SKM-1 (cell line): Measurements from ENCODE around the gene RP9.
A peak's percentile ranks its signal among the peaks of the same experiment; 100 is the strongest.

Experiments used
- DNase-seq: peaks from one replicate; lab custom pipeline; 2025; ENCODE audit not compliant: unreplicated experiment; lab: John Stamatoyannopoulos, UW

RP9 gene

DNA sequence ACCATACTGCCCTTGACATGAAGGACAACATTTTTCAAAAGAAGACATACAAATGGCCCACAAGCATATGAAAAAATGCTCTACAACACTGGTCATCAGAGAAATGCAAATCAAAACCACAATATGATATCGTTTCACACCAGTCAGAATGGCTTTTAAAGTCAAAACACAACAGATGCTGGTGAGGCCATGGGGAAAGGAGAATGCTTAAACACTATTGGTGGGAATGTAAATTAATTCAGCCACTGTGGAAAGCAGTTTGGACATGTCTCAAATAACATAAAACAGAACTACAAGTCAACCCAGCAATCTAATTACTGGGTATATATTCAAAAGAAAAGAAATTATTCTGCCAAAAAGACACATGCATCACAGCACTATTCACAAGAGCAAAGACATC, 42.4 kb downstream of the RP9 start:
- no peak for DNase-seq

DNA sequence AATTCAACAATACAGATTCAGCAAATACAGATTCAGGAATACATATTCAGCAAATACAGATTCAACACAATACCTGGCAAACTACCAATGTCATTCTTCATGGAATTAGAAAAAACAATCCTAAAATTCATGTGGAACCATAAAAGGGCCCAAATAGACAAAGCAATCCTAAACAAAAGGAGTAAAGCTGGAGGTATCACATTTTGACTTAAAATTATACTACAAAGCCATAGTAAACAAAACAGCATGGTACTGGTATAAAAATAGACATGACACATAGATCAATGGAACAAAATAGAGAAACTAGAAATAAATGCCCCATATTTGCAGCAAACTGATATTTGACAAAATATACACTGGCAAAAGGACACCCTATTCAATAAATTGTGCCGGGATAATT, 43.2 kb downstream of the RP9 start:
- no peak for DNase-seq

DNA sequence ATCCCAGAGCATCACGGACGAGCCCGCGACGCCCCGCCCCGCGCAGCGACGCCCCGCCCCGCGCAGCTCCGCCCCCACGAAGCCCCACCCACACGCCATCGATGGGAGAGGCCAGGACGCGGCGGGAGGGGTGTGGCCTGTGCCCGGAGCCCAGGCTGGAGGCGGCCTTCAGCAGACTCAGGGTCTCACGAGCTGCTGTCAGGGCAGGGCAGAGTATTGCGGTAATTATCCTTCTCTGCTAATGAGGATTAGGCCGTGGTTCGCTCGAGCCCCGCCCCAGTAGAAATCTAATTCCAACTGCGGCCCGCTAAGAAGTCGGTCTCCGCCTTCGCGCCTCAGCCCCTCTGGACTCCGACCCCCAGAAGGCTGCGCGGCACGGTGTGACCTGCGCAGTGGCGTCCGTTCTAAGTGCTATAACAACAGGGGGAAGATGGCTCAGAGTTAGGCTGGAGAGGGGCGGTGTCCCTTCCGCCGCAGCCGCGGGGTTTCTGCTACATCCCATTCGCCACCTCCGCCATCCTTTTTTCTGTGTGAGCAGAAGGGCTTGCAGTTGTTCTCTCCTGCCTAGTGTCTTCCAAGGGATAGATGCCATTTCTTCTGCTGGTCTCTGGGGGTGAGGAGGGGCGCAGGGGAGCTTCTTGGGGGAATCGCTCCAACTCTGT, 46.3 kb downstream of the RP9 start:
- DNase-seq, result peak; percentile 80

DNA sequence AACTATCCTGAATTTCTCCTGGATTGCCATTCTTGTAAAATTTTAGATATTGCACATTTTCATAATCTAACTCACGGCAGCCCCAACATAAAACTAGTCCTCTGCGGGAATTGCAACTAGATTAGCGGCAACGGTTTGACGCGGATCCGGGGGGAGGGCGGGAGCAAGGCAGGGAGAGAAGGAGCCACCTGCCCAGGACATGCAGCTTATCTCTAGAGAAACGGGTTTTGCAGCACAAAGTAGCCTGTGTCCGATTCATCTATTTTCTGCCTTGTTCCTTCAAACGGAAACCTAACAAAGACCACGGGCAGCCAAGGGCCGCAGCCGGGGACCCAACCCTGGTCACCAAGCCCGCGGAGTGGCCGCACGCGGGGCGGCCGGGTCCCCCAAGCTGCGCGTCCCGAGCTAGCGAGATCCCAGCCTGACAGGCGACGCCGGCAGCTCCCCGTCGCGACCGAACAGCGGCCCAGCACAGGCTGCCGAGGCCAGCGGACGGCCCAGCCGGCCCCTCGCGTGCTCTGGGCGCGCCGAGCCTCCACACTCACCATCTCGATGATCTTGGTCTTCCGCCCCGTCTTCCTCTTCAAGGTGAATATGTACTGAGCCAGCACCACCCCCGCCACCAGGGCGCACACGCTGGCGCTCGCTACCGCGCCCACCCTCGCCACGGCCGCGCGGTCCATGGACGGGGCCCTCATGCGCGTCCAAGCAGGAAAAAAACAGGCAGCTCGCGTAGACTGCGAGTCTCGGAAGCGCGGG, 47.0 kb downstream of the RP9 start, which contains the start of gene NT5C3A:
TSS of gene NT5C3A (minus strand) at position 754 of the 759 bp plus-strand sequence. CDS start at position 683, 71 bp downstream.
- DNase-seq, result no peak

DNA sequence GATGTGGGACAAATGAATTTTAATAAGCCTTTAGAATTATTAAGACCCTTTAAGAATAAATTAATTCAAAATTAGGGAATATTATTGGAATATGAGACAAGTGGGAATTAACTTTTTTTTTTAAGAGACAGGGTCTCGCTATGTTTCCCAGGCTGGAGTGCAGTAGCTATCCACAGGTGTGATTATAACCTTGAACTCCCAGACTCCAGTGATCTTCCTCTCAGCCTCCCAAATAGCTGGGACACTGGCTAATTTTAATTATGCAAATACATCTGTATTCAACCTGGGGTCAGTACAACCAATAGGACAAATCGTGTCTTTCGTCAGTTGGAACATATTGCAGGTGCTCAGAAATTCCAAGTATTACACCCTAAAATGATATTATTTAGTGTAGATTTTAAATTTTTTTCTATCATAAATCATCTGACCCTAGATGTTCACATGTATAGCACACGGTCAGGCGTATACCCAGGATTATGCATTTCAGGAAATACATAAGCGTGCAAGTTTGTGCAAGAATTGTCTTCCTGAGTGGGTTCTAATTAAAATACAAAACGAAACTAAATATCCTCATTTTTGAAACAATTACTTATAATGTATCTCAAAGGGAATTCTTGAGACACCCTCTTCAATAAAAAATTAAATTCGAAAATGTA, 47.8 kb downstream of the RP9 start:
- DNase-seq, result no peak

DNA sequence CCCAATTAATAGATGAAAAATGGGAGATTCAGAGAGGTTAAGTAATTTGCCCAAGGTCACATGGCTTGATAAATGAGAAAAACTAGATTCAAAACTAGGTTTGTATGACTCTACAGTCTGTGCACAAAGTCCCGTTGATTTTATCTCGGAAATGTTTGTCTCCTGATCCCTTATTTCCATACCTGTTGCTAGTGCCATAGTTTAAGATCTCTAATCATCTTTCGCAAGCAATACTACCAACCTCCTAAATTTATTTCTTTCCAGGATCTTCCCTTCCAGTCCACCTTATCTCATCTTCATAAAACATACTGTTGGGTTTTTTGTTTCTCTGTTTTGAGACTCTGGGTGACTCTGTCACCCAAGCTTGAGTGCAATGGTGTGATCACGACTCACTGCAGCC, 49.6 kb downstream of the RP9 start:
- DNase-seq, result no peak

DNA sequence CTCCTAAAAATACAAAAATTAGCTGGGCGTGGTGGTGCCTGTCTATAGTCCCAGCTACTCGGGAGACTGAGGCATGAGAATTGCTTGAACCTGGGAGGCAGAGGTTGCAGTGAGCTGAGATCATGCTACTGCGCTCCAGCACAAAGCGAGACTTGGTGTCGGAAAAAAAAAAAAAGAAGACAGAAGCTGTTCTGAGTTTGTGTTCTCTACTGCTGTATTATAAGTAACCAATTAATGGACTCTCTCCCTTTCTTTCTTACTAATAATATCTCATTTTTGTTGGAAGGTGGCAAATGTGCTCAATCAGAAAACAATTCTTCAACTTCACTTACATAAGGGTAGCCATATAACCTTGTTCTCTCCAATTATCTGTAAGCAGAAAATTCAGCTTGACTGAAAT, 54.0 kb downstream of the RP9 start:
- DNase-seq, result no peak

DNA sequence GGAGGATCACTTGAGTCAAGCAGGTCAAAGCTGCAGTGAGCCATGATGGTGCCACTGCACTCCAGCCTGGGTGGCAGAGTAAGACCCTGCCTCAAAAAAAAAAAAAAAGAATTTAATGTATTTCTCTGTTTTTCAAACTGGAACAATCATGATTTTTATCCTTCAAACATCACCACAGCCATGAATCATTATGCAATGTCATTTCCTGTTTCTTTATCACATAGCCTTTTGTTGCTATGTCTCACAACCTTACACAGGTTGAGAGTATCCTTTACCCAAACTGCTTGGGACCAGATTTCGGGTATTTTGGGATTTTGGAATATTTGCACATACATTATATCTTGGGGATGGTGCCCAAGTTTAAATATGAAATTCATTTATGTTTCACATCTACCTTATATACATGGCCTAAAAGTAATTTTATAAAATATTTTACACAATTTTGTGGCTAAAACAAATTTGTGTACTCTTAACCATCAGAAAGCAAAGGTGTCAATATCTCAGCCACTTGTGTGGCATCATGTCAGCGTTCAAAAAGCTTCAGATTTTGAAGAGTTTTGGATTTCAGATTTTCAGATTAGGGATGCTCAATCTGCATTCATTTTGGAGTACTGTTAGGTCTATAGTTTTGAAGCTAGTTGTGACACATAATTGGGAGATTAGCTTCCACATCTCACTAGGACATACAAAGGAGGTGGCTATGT, 54.8 kb downstream of the RP9 start:
- DNase-seq, result no peak

DNA sequence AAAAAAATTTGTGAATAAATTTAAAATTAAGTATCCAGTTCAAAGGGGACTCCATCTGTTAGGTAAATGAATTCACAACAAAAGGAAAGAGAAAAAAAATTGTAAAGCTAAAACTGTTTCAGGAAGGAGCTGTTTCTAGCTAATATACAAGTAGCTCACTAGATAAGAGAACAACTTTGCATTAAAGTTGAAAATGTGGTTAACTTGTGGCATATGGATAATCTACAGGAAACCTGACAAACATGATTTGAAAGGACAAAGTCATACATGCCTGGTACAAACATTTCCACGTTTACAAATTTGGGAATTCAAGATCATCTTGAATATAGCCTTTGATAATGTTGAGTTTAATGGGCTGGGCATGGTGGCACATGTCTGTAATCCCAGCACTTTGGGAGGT, 55.5 kb downstream of the RP9 start:
- DNase-seq, result no peak

DNA sequence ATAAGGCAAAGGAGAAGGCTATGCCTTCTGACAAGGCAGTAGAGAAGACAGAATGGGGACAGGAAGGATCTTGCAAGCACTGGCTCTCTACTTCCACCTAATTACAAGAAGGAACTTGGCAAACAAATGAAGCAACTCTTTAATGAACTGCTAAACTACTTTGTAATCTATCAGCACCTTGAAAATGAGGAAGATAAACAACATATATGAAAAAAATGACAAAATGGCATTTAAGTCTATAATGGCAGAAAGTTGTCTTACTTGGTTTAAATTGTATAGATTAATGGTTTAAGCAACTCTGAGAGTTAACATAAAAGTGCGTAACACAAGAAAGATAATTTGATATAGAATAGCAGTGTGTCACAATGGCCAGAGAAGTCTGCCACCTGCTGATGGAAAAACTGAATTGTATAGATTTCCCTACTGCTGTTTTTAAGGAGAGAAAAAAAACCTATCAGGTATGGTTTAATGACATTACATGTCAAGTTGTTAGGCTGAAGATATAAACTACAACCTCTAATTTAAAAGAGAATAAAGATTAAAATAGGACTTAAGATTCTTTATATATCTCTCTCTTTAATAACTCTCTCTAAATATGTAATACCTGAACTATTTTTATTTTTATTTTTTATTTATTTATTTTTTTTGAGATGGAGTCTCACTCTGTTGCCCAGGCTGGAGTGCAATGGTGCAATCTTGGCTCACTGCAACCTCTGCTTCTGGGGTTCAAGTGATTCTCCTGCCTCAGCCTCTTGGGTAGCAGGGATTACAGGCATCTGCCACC, 58.5 kb downstream of the RP9 start:
- peak; percentile 88 for DNase-seq

DNA sequence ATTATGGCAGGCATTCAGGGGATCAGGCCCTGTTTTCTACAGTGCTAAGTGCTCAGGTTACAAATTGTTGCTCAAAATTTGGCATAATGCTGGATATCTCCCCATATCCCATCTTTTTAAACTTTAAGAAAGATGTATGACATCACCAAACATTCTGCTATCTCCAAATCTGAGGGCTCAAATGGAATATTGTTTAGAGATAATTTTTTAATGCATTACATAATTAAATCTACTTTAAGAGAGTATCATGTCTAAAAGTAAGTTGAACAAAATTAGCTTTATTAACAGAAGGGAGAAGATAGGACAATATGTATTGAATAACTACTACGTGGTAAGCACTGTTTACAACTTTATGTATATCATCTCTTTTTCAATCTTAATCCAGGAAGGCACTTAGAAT, 60.5 kb downstream of the RP9 start:
- no peak for DNase-seq

DNA sequence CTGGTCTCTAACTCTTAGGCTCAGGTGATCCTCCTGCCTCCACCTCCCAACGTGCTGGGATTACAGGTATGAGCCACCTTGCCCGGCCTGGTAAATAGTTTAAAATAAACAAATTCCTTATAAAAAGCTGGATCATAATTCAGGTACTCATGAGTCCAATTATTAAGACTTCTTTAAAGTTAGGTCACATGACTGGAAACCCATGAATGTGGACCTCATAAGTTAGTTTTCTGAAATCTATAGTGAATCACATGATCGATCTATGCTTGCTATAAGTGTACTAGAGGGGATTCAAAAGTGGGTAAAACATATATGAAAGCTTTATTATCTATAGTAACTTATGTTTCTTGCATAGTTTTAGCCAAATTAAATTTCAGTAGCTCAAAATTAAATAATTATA, 60.9 kb downstream of the RP9 start:
- no peak for DNase-seq

DNA sequence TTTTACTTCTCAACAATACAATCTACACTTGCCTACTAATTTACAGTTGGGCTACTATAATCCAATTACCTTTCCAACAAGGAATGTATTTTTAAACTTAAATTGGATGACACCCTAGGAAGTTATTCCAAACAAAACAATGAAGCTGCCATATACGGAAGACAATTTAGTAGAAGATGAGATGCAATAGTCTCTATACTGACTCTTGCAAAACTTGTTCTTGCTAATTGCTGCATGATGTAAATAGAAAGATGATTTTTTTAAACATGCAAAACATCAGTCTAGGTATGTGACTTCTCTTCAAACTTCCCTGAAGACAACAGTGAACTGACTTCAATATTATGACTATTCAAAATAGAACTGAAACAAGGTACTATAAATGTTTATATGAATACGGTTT, 64.2 kb downstream of the RP9 start:
- no peak for DNase-seq
